Naive thymus-derived CD8-positive, alpha-beta T cell (primary cell): ENCODE data around the gene CAPN12. TPM values are rescaled to one million over a fixed set of nuclear protein-coding genes. Genes with fewer than 3 reads are reported as not detected.
"Not testable (repeated sequence)": the region's sequence is repeated elsewhere in the genome, so short reads cannot be mapped to it uniquely, and the experiment has no call there.

ENCODE experiments used
- ATAC-seq, 2 donors: fragments of 150-1000 bp; cut with Tn5 transposase in 1 of 2; sonication (Bioruptor Pico), chemical (Tn5 transposase) in 1 of 2; 1 replicate in 1 of 2; 2 replicates in 1 of 2; pipeline ENCODE4 v1.10.0; 2021; ENCODE audit warnings: mild to moderate bottlenecking in 2 of 2, moderate library complexity in 2 of 2
- POLR2A ChIA-PET: fragments of 350-600 bp; sonication (Branson Sonifier 250); formaldehyde crosslinking; loops from one replicate; lab custom pipeline; 2021; ENCODE audit warnings: antibody characterized with exemption; lab: Charles Lee
- DNase-seq, 10 donors: peaks; one replicate each; pipeline versions ENCODE4 v3.0.0 to v3.0.0-alpha.2; 2020 to 2022
- H3K27ac Mint-ChIP-seq, 10 donors: one replicate each; pipeline ENCODE4 v1.8.0; 2020 to 2022; ENCODE audit warnings: mild to moderate bottlenecking in 10 of 10, mixed read lengths in 10 of 10, moderate library complexity in 4 of 10, inconsistent platforms in 1 of 10
- H3K27me3 Mint-ChIP-seq, 5 donors: one replicate each; pipeline ENCODE4 v1.8.0; 2021 to 2022; ENCODE audit warnings: mixed read lengths in 5 of 5
- H3K36me3 Mint-ChIP-seq, 3 donors: one replicate each; pipeline ENCODE4 v1.8.0; 2020 to 2022; ENCODE audit warnings: mixed read lengths in 3 of 3, mild to moderate bottlenecking in 2 of 3, inconsistent platforms in 1 of 3
- H3K4me1 Mint-ChIP-seq, 4 donors: one replicate each; pipeline ENCODE4 v1.8.0; 2021 to 2022; ENCODE audit warnings: mixed read lengths in 4 of 4
- H3K4me3 Mint-ChIP-seq, 10 donors: one replicate each; pipeline ENCODE4 v1.8.0; 2020 to 2022; ENCODE audit warnings: mild to moderate bottlenecking in 10 of 10, mixed read lengths in 10 of 10, moderate library complexity in 6 of 10, inconsistent platforms in 1 of 10
- H3K9me3 Mint-ChIP-seq, 9 donors: one replicate each; pipeline ENCODE4 v1.8.0; 2020 to 2022; ENCODE audit warnings: mixed read lengths in 9 of 9, mild to moderate bottlenecking in 3 of 9, inconsistent platforms in 1 of 9, moderate library complexity in 1 of 9
- polyA plus RNA-seq, 3 donors: library from polyadenylated mRNA; unstranded; fragments of 300-500 nt; fragmentation: Illumina TruSeq; gene quantifications; one replicate each; pipeline ENCODE4 v1.2.3, GENCODE V29; 2021
- total RNA-seq, 8 experiments: library from RNA in 2 of 8; stranded (reverse) in 2 of 8; gene quantifications; one replicate each; pipeline ENCODE4 v1.2.3 and lab custom pipeline; 2021 to 2026

CAPN12 gene
- total RNA-seq (1 to 10 TPM; 8.2 TPM), polyA plus RNA-seq (1 to 10 TPM; 2.0 to 6.2 (median 4.6) TPM), total RNA-seq (lab: John Stamatoyannopoulos, UW) (0 to 2.3 (median 1.2) reads per million in 6 experiments)

GRCh38 chr19:38744298-38744681 lies at the start of gene CAPN12:
Gene CAPN12 (minus strand): TSS chr19:38744474. CDS start chr19:38744165, 309 bp downstream.
- H3K4me3 Mint-ChIP-seq: no peak within 1 kb of the TSS
- no peak for ATAC-seq

GRCh38 chr19:38793671-38794070 lies 49.4 kb upstream of the CAPN12 start:
- DNase-seq: no peak
- POLR2A ChIA-PET: interaction anchor here (1.2 kb wide), 1 partner anchor 38 kb away, joined by 3 read pairs; the partner anchor contains the start of gene ECH1
- Mint-ChIP-seq H3K4me1 (peaks cover 0 to 6% (median 2%) of the 10 kb centered on the region in 4 donors), H3K27me3 (no peaks in the 10 kb centered on the region), H3K27ac (no peak overlapping the region), H3K4me3 (peak overlapping the region in 5 of 10 donors; percentile 19 to 72 (median 51)), H3K36me3 (no peaks in the 10 kb centered on the region), H3K9me3 (no peaks in the 10 kb centered on the region)
- ATAC-seq: no peak

More at GRCh38 chr19:38744298-38744681, at the start of gene CAPN12:
- Mint-ChIP-seq H3K36me3 (no peaks in the 10 kb centered on the region), H3K27ac (peak within 1 kb of the TSS in 1 of 10 donors; percentile 21), H3K4me1 (peaks cover 4 to 7% (median 7%) of the 10 kb centered on the region in 4 donors), H3K9me3 (no peaks in the 10 kb centered on the region), H3K27me3 (no peaks in the 10 kb centered on the region)
- no peak for DNase-seq
- POLR2A ChIA-PET: interaction anchor here (0.6 to 1.0 kb wide), 2 partner anchors 9 to 1917 kb away, joined by 4 to 6 read pairs; no protein-coding TSS in a partner anchor

- H3K9me3 Mint-ChIP-seq: no peaks in the 10 kb centered on the region
- H3K4me3 Mint-ChIP-seq: peak overlapping the region; percentile 19 to 72 (median 55)
- POLR2A ChIA-PET: interaction anchor here (1.2 kb wide), 1 partner anchor 39 kb away, joined by 3 read pairs; the partner anchor contains the start of gene ECH1
- no peaks in the 10 kb centered on the region for H3K27me3 Mint-ChIP-seq
- ATAC-seq (no peak), DNase-seq (no peak)
- peak overlapping the region in 4 of 10 donors; percentile 2 to 53 (median 20) for H3K27ac Mint-ChIP-seq
- no peaks in the 10 kb centered on the region for H3K36me3 Mint-ChIP-seq
- H3K4me1 Mint-ChIP-seq: peaks cover 0 to 6% (median 2%) of the 10 kb centered on the region in 4 donors
These were observed 48.9 kb upstream of the CAPN12 start for GRCh38 chr19:38793177-38793576.

- Mint-ChIP-seq H3K27ac (peak overlapping the region in 3 of 10 donors; percentile 2 to 53 (median 26)), H3K4me1 (peaks cover 0 to 6% (median 2%) of the 10 kb centered on the region in 4 donors), H3K9me3 (no peaks in the 10 kb centered on the region), H3K4me3 (peak overlapping the region; percentile 22 to 75 (median 60)), H3K27me3 (no peaks in the 10 kb centered on the region), H3K36me3 (no peaks in the 10 kb centered on the region)
- DNase-seq: peak; percentile 11 to 71 (median 24)
- POLR2A ChIA-PET: interaction anchor here (0.6 to 1.2 kb wide), 2 partner anchors 39 to 631 kb away, joined by 3 to 5 read pairs; partner anchors contain the start of gene ECH1
- ATAC-seq: peak; percentile 40 to 49
These were observed 48.2 kb upstream of the CAPN12 start for GRCh38 chr19:38792250-38793111.

- DNase-seq, H3K27ac Mint-ChIP-seq, H3K9me3 Mint-ChIP-seq, H3K4me3 Mint-ChIP-seq, H3K4me1 Mint-ChIP-seq, POLR2A ChIA-PET, H3K36me3 Mint-ChIP-seq, H3K27me3 Mint-ChIP-seq: not testable (repeated sequence)
- peak; percentile 88 to 90 for ATAC-seq
These were observed 47.3 kb upstream of the CAPN12 start for GRCh38 chr19:38791451-38792064.

GRCh38 chr19:38790507-38791403 lies 46.5 kb upstream of the CAPN12 start:
- H3K4me3 Mint-ChIP-seq, H3K9me3 Mint-ChIP-seq, POLR2A ChIA-PET, H3K4me1 Mint-ChIP-seq, H3K36me3 Mint-ChIP-seq, H3K27me3 Mint-ChIP-seq, H3K27ac Mint-ChIP-seq, ATAC-seq: not testable (repeated sequence)
- peak in 1 of 10 donors; percentile 15 for DNase-seq

GRCh38 chr19:38788478-38789243 lies 44.4 kb upstream of the CAPN12 start, which contains the start of gene LGALS7B:
Gene LGALS7B (plus strand): TSS chr19:38789200. CDS start chr19:38789227, 27 bp downstream.
- Mint-ChIP-seq H3K27ac (peak within 1 kb of the TSS in 3 of 10 donors; percentile 10 to 60 (median 40)), H3K36me3 (no peaks in the 10 kb centered on the region), H3K4me1 (peaks cover 0 to 6% (median 2%) of the 10 kb centered on the region in 4 donors), H3K4me3 (no peak within 1 kb of the TSS), H3K9me3 (no peaks in the 10 kb centered on the region), H3K27me3 (no peaks in the 10 kb centered on the region)
- POLR2A ChIA-PET: no interaction called here
- no peak for DNase-seq
- ATAC-seq: no peak

GRCh38 chr19:38786572-38787265 lies 42.4 kb upstream of the CAPN12 start:
- Mint-ChIP-seq H3K27ac (no peak overlapping the region), H3K4me3 (no peak overlapping the region), H3K9me3 (no peaks in the 10 kb centered on the region), H3K27me3 (peaks cover 0 to under 1% (median 0%) of the 10 kb centered on the region in 5 donors), H3K4me1 (no peaks in the 10 kb centered on the region), H3K36me3 (no peaks in the 10 kb centered on the region)
- POLR2A ChIA-PET: interaction anchor here (0.5 to 1.4 kb wide), 3 partner anchors 17 to 74 kb away, joined by 3 to 4 read pairs (median 3); no protein-coding TSS in a partner anchor
- DNase-seq: no peak
- no peak for ATAC-seq

GRCh38 chr19:38786061-38786460 lies 41.8 kb upstream of the CAPN12 start:
- POLR2A ChIA-PET: interaction anchor here (0.5 to 1.4 kb wide), 3 partner anchors 17 to 74 kb away, joined by 3 to 4 read pairs (median 3); no protein-coding TSS in a partner anchor
- H3K27me3 Mint-ChIP-seq, H3K27ac Mint-ChIP-seq: not testable (repeated sequence)

GRCh38 chr19:38785187-38785699 lies 41.0 kb upstream of the CAPN12 start:
- no peak overlapping the region for H3K4me3 Mint-ChIP-seq
- ATAC-seq: no peak
- POLR2A ChIA-PET: interaction anchor here (1.4 kb wide), 1 partner anchor 16 kb away, joined by 3 read pairs; no protein-coding TSS in a partner anchor
- no peaks in the 10 kb centered on the region for H3K9me3 Mint-ChIP-seq
- H3K27ac Mint-ChIP-seq: peak overlapping the region in 1 of 10 donors; percentile 28
- no peaks in the 10 kb centered on the region for H3K36me3 Mint-ChIP-seq
- peaks cover 0 to 1% (median 0%) of the 10 kb centered on the region in 5 donors for H3K27me3 Mint-ChIP-seq
- no peak for DNase-seq
- no peaks in the 10 kb centered on the region for H3K4me1 Mint-ChIP-seq

More at GRCh38 chr19:38786061-38786460, 41.8 kb upstream of the CAPN12 start:
- H3K4me3 Mint-ChIP-seq, H3K9me3 Mint-ChIP-seq, H3K36me3 Mint-ChIP-seq, DNase-seq, H3K4me1 Mint-ChIP-seq, ATAC-seq: not testable (repeated sequence)
